SK-N-SH treated with all-trans-retinoic acid at 6 μM for 48 hours (cell line): Measurements from ENCODE around the gene CDK14.

Experiments
- CSDC2 ChIP-seq: fragments of 250-450 bp; sonication (Bioruptor Pico); IDR thresholded peaks from 2 replicates; pipeline ENCODE4 v1.5.0; 2020; ENCODE audit warnings: mild to moderate bottlenecking, moderate library complexity
- OSR1 ChIP-seq: fragments of 250-450 bp; sonication (Bioruptor Pico); IDR thresholded peaks from 2 replicates; pipeline ENCODE4 v1.8.0; 2022; ENCODE audit warnings: moderate library complexity, mild to moderate bottlenecking, inconsistent platforms
- ZC3H10 ChIP-seq: fragments of 250-450 bp; sonication (Bioruptor Pico); IDR thresholded peaks from 2 replicates; pipeline ENCODE4 v1.5.1; 2021; ENCODE audit warnings: mild to moderate bottlenecking, moderate library complexity
- TF ChIP-seq, protein P1 (sequence below): fragments of 250-450 bp; sonication (Bioruptor Pico); IDR thresholded peaks from 2 replicates; pipeline ENCODE4 v1.8.0; 2021; ENCODE audit warnings: low read depth, mild to moderate bottlenecking, moderate library complexity, borderline replicate concordance
- TF ChIP-seq, protein P2 (sequence below): fragments of 250-450 bp; sonication (Bioruptor Pico); IDR thresholded peaks from 2 replicates; pipeline ENCODE4 v1.8.0; 2020; ENCODE audit warnings: mild to moderate bottlenecking, moderate library complexity, borderline replicate concordance

DNA sequence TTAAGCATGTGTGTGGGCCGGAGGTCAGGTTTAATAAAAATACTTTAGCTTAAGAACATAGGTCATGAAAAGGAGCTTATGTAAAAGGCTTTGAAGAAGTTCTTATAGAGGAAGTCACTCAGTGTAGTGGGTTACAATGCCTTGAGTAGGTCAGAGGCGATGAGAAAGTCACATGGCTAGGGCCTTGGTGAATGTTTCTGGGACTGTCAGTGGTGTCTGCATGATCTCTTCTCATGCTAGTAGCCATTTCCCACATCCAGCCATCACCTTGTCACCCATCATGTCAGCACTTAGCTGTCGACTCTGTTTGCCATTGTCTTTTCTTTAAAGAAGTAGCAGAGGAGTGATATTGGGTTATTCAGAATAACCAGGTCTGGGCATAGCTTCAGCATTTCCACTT, 236.6 kb downstream of the CDK14 start:
- TF ChIP-seq ZC3H10 (CRISPR knock-in tag) (no peak), OSR1 (CRISPR knock-in tag) (no peak), CSDC2 (CRISPR knock-in tag) (no peak)
- TF ChIP-seq, protein P1, sequence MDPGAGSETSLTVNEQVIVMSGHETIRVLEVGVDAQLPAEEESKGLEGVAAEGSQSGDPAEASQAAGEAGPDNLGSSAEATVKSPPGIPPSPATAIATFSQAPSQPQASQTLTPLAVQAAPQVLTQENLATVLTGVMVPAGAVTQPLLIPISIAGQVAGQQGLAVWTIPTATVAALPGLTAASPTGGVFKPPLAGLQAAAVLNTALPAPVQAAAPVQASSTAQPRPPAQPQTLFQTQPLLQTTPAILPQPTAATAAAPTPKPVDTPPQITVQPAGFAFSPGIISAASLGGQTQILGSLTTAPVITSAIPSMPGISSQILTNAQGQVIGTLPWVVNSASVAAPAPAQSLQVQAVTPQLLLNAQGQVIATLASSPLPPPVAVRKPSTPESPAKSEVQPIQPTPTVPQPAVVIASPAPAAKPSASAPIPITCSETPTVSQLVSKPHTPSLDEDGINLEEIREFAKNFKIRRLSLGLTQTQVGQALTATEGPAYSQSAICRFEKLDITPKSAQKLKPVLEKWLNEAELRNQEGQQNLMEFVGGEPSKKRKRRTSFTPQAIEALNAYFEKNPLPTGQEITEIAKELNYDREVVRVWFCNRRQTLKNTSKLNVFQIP (CRISPR knock-in tag), result no peak
- TF ChIP-seq, protein P2, sequence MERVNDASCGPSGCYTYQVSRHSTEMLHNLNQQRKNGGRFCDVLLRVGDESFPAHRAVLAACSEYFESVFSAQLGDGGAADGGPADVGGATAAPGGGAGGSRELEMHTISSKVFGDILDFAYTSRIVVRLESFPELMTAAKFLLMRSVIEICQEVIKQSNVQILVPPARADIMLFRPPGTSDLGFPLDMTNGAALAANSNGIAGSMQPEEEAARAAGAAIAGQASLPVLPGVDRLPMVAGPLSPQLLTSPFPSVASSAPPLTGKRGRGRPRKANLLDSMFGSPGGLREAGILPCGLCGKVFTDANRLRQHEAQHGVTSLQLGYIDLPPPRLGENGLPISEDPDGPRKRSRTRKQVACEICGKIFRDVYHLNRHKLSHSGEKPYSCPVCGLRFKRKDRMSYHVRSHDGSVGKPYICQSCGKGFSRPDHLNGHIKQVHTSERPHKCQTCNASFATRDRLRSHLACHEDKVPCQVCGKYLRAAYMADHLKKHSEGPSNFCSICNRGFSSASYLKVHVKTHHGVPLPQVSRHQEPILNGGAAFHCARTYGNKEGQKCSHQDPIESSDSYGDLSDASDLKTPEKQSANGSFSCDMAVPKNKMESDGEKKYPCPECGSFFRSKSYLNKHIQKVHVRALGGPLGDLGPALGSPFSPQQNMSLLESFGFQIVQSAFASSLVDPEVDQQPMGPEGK, result no peak
